OCI-LY1 (cell line): ENCODE data around the gene VAMP4.

Experiments used
- EZH2 ChIP-seq: fragments of 200-600 bp; sonication (generic), shearing (Covaris generic); IDR thresholded peaks from 2 replicates; pipeline ENCODE4 v1.8.0; 2017; ENCODE audit warnings: borderline replicate concordance, mixed run types, mild to moderate bottlenecking, antibody characterized with exemption, low read length, moderate library complexity, mixed read lengths
- TF ChIP-seq, protein P1 (sequence below): fragments of 200-600 bp; sonication (generic), shearing (Covaris generic); IDR thresholded peaks from 2 replicates; pipeline ENCODE4 v1.5.1; 2017; ENCODE audit warnings: mild to moderate bottlenecking, antibody characterized with exemption, low read length, moderate library complexity, mixed read lengths

DNA sequence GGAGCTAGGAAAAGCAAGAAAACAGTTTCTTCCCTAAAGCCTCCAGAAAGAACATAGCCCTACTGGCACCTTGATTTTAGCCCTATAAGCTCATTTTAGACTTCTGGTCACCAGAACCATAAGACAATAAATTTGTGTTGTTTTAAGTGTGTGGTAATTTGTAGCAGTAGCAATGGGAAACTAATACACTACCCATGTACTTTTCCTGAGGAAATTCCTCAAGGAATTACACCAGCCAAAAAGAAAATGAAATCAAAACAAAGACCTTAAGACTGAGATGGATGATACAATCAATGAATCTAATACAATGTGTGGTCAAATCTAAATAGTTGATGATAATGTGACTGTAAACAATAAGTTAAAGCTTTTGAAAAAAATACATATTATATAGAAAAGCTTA is 11.8 kb downstream of the VAMP4 start:
- TF ChIP-seq, protein P1, sequence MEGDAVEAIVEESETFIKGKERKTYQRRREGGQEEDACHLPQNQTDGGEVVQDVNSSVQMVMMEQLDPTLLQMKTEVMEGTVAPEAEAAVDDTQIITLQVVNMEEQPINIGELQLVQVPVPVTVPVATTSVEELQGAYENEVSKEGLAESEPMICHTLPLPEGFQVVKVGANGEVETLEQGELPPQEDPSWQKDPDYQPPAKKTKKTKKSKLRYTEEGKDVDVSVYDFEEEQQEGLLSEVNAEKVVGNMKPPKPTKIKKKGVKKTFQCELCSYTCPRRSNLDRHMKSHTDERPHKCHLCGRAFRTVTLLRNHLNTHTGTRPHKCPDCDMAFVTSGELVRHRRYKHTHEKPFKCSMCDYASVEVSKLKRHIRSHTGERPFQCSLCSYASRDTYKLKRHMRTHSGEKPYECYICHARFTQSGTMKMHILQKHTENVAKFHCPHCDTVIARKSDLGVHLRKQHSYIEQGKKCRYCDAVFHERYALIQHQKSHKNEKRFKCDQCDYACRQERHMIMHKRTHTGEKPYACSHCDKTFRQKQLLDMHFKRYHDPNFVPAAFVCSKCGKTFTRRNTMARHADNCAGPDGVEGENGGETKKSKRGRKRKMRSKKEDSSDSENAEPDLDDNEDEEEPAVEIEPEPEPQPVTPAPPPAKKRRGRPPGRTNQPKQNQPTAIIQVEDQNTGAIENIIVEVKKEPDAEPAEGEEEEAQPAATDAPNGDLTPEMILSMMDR, result no peak
- TF ChIP-seq EZH2, result no peak
